Fibroblast of lung (primary cell): ENCODE measurements around the gene GRP. TPM values are rescaled to one million over a fixed set of nuclear protein-coding genes. Genes with fewer than 3 reads are reported as not detected.

Source experiments
- DNase-seq, 2 donors: peaks; one replicate each; pipeline versions ENCODE4 v3.0.0 to v3.0.0-alpha.2; 2010; ENCODE audit warnings: low read depth in 2 of 2
- H2AFZ ChIP-seq: 2 replicates; pipeline ENCODE4 v1.5.1; 2012; ENCODE audit warnings: low read length, control low read depth, inconsistent platforms
- H3K27ac ChIP-seq: 2 replicates; pipeline ENCODE4 v1.5.1; 2011; ENCODE audit warnings: low read length, control low read depth; ENCODE audit not compliant: insufficient read depth
- H3K27me3 ChIP-seq: 2 replicates; pipeline ENCODE4 v1.5.1; 2011; ENCODE audit warnings: mild to moderate bottlenecking, low read length; ENCODE audit not compliant: control insufficient read depth, insufficient read depth
- H3K36me3 ChIP-seq: 2 replicates; pipeline ENCODE4 v1.5.1; 2011; ENCODE audit warnings: low read length; ENCODE audit not compliant: control insufficient read depth, insufficient read depth
- H3K4me1 ChIP-seq: 2 replicates; pipeline ENCODE4 v1.5.1; 2011; ENCODE audit warnings: low read length; ENCODE audit not compliant: control insufficient read depth, insufficient read depth; ENCODE audit errors: extremely low read depth
- H3K4me2 ChIP-seq: 2 replicates; pipeline ENCODE4 v1.5.1; 2011; ENCODE audit warnings: low read length, control low read depth; ENCODE audit not compliant: insufficient read depth; ENCODE audit errors: extremely low read depth
- H3K4me3 ChIP-seq, 4 experiments: fragments of 200-600 bp in 1 of 4; sonication (generic) in 1 of 4; replicated peaks in 1 of 4; 2 replicates each; pipeline ENCODE4 v1.5.1; 2011 to 2016; ENCODE audit warnings: low read length in 4 of 4, low read depth in 3 of 4, mild to moderate bottlenecking in 3 of 4, control low read depth in 2 of 4, inconsistent platforms in 1 of 4, mixed read lengths in 1 of 4; ENCODE audit not compliant: insufficient read depth in 1 of 4; ENCODE audit errors: control extremely low read depth in 1 of 4
- H3K79me2 ChIP-seq: 2 replicates; pipeline ENCODE4 v1.5.1; 2012; ENCODE audit warnings: mild to moderate bottlenecking, low read length, inconsistent platforms; ENCODE audit not compliant: control insufficient read depth, insufficient read depth
- H3K9ac ChIP-seq: 2 replicates; pipeline ENCODE4 v1.5.1; 2011; ENCODE audit warnings: mild to moderate bottlenecking, low read length, control low read depth; ENCODE audit not compliant: insufficient read depth
- H3K9me3 ChIP-seq: 2 replicates; pipeline ENCODE4 v1.5.1; 2012; ENCODE audit warnings: low read depth, low read length; ENCODE audit not compliant: control insufficient read depth, insufficient read depth
- H4K20me1 ChIP-seq: 2 replicates; pipeline ENCODE4 v1.5.1; 2011; ENCODE audit warnings: low read length; ENCODE audit not compliant: control insufficient read depth, insufficient read depth; ENCODE audit errors: extremely low read depth
- CTCF ChIP-seq, 2 donors: IDR thresholded peaks in 1 of 2; conservative IDR thresholded peaks in 1 of 2; 1 replicate in 1 of 2; 2 replicates in 1 of 2; pipeline ENCODE4 v1.5.1; 2011 to 2012; ENCODE audit warnings: low read length in 2 of 2, control low read depth in 1 of 2, inconsistent platforms in 1 of 2, low read depth in 1 of 2, mild to moderate bottlenecking in 1 of 2
- EZH2 ChIP-seq: IDR thresholded peaks from 2 replicates; pipeline ENCODE4 v1.5.1; 2012; ENCODE audit warnings: low read length, control low read depth, mild to moderate bottlenecking; ENCODE audit errors: missing control alignments
- polyA plus RNA-seq, 2 donors: library from polyadenylated mRNA; depleted of rRNA in 1 of 2; stranded (reverse) in 1 of 2; unstranded in 1 of 2; fragments of >200 nt; gene quantifications; 2 replicates each; pipeline ENCODE4 v1.2.1, GENCODE V29; 2011 to 2012; ENCODE audit warnings: missing spikeins in 1 of 2
- total RNA-seq: library from RNA; depleted of rRNA; stranded (reverse); fragments of >200 nt; gene quantifications from 2 replicates; pipeline ENCODE4 v1.2.1, GENCODE V29; 2014

GRP gene
- total and polyA plus RNA-seq, 2 donors (not counting 1 experiment from before 2014, with no cell fraction given): not detected

- no peaks in the 10 kb centered on the region for H3K36me3 ChIP-seq
- no peak overlapping the region for H3K9ac ChIP-seq
- TF ChIP-seq EZH2 (peak; percentile 39), CTCF (conservative IDR thresholded peaks at IDR 0.05 in 1 of 2, IDR thresholded peaks at IDR 0.05 in 1 of 2; ENCODE audit: low read depth in 1 of 2, low read length in 2 of 2) (no peak)
- H4K20me1 ChIP-seq: no peaks in the 10 kb centered on the region
- no peaks in the 10 kb centered on the region for H3K79me2 ChIP-seq
- no peak overlapping the region for H2AFZ ChIP-seq
- H3K4me1 ChIP-seq: no peaks in the 10 kb centered on the region
- no peak for DNase-seq
- no peaks in the 10 kb centered on the region for H3K9me3 ChIP-seq
- peak overlapping the region; percentile 79 for H3K4me2 ChIP-seq
- no peak overlapping the region for H3K4me3 ChIP-seq
- H3K27me3 ChIP-seq: peaks cover 64% of the 10 kb centered on the region
- H3K27ac ChIP-seq: no peak overlapping the region
Observed at GRCh38 chr18:59264651-59265245, 44.8 kb downstream of the GRP start.

GRCh38 chr18:59265246-59265973 is 45.5 kb downstream of the GRP start:
- H3K9ac ChIP-seq: no peak overlapping the region
- no peaks in the 10 kb centered on the region for H4K20me1 ChIP-seq
- H3K4me2 ChIP-seq: peak overlapping the region; percentile 79
- H3K4me3 ChIP-seq: peak overlapping the region in 1 of 4 experiments; percentile 20
- DNase-seq: no peak
- H3K36me3 ChIP-seq: no peaks in the 10 kb centered on the region
- H3K4me1 ChIP-seq: no peaks in the 10 kb centered on the region
- H3K9me3 ChIP-seq: no peaks in the 10 kb centered on the region
- peaks cover 70% of the 10 kb centered on the region for H3K27me3 ChIP-seq
- H3K79me2 ChIP-seq: no peaks in the 10 kb centered on the region
- H2AFZ ChIP-seq: no peak overlapping the region
- TF ChIP-seq CTCF (conservative IDR thresholded peaks at IDR 0.05 in 1 of 2, IDR thresholded peaks at IDR 0.05 in 1 of 2; ENCODE audit: low read depth in 1 of 2, low read length in 2 of 2): no peak
- TF ChIP-seq EZH2: peak; percentile 86
- H3K27ac ChIP-seq: no peak overlapping the region

- TF ChIP-seq CTCF (conservative IDR thresholded peaks at IDR 0.05 in 1 of 2, IDR thresholded peaks at IDR 0.05 in 1 of 2; ENCODE audit: low read depth in 1 of 2, low read length in 2 of 2) (no peak), EZH2 (no peak)
- Histone ChIP-seq H3K9me3 (no peaks in the 10 kb centered on the region), H3K9ac (no peak overlapping the region), H3K27ac (no peak overlapping the region), H2AFZ (no peak overlapping the region), H4K20me1 (no peaks in the 10 kb centered on the region), H3K4me3 (no peak overlapping the region), H3K27me3 (peaks cover 76% of the 10 kb centered on the region), H3K4me1 (no peaks in the 10 kb centered on the region), H3K4me2 (no peak overlapping the region), H3K79me2 (no peaks in the 10 kb centered on the region), H3K36me3 (no peaks in the 10 kb centered on the region)
- no peak for DNase-seq
Observed at GRCh38 chr18:59265974-59266369, 46.0 kb downstream of the GRP start.
